Tibial nerve (tissue), 4 donors: ENCODE data around the gene BHLHE40. TPM values are rescaled to one million over a fixed set of nuclear protein-coding genes. Genes with fewer than 3 reads are reported as not detected.
A peak's percentile ranks its signal among the peaks of the same experiment; 100 is the strongest.

ENCODE experiments used
- DNase-seq, 2 donors: peaks; one replicate each; pipeline ENCODE4 v3.0.0-alpha.2; 2019; ENCODE audit warnings: low spot score in 2 of 2
- H3K27ac ChIP-seq, 4 donors: fragments of 200-600 bp; sonication (generic) in 3 of 4; one replicate each; pipeline ENCODE4 v1.5.1; 2017 to 2019; ENCODE audit warnings: mild to moderate bottlenecking in 1 of 4
- H3K27me3 ChIP-seq, 2 donors: fragments of 200-600 bp; sonication (generic) in 1 of 2; one replicate each; pipeline versions ENCODE4 v1.5.1 to v1.6.0; 2017 to 2019
- H3K36me3 ChIP-seq, 3 donors: fragments of 200-600 bp; sonication (generic); one replicate each; pipeline ENCODE4 v1.5.1; 2018 to 2019
- H3K4me1 ChIP-seq, 4 donors: fragments of 200-600 bp; sonication (generic) in 3 of 4; one replicate each; pipeline ENCODE4 v1.5.1; 2017 to 2019
- H3K4me3 ChIP-seq, 4 donors: fragments of 200-600 bp; sonication (generic) in 3 of 4; one replicate each; pipeline ENCODE4 v1.5.1; 2017 to 2019; ENCODE audit warnings: mild to moderate bottlenecking in 1 of 4, moderate library complexity in 1 of 4
- H3K9me3 ChIP-seq, 4 donors: fragments of 200-600 bp; sonication (generic) in 3 of 4; one replicate each; pipeline ENCODE4 v1.5.1; 2017 to 2019
- EP300 ChIP-seq, 2 donors: sonication (generic); formaldehyde crosslinking; IDR thresholded peaks; one replicate each; pipeline ENCODE4 v1.6.1; 2017; ENCODE audit warnings: antibody characterized with exemption in 2 of 2, mild to moderate bottlenecking in 1 of 2
- POLR2A ChIP-seq, 2 donors: fragments of 450-650 bp; IDR thresholded peaks; one replicate each; pipeline ENCODE4 v1.6.1; 2017; ENCODE audit warnings: antibody characterized with exemption in 2 of 2, mild to moderate bottlenecking in 2 of 2, moderate library complexity in 2 of 2
- WGBS, 2 donors: methylation state at CpG; one replicate each; pipeline ENCODE4 v1.1.5; 2018; 5-methylcytosine and 5-hydroxymethylcytosine counted together
- total RNA-seq, 4 donors: library from RNA; depleted of rRNA; stranded (reverse); fragments of >200 nt; gene quantifications; one replicate each; pipeline ENCODE4 v1.1.0, GENCODE V29; 2016
- TF ChIP-seq, protein P1 (sequence below), 5 experiments: fragments of 200-600 bp in 3 of 5; fragments of 450-650 bp in 2 of 5; sonication (generic) in 3 of 5; IDR thresholded peaks; one replicate each; pipeline ENCODE4 v1.5.1; 2016 to 2019; ENCODE audit warnings: antibody characterized with exemption in 5 of 5, mild to moderate bottlenecking in 3 of 5, moderate library complexity in 2 of 5

The BHLHE40 gene
- total RNA-seq, 4 donors from 2014 or later = 44.1 to 61.4 (median 53.7) TPM

DNA sequence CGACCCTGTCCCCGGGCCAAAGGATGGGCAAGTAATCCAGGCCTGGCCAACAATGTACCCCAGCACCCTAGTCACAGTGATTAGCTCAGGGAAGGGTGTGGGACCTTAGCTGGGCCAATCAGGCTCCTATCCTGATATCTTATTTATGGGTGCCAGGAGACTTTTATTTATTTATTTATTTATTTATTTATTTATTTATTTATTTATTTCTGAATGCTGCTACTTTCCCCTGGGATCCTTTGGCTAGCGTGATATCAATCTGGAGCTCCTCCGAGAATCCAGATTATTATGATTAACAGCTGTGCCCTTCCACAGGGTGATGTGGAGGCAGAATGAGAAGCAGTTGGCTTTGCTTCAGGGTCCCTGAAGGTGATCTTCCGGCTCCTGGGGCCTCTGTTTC lies 32.2 kb upstream of the BHLHE40 start:
- Histone ChIP-seq H3K36me3 (no peaks in the 10 kb centered on the region), H3K27ac (no peak overlapping the region), H3K27me3 (no peaks in the 10 kb centered on the region), H3K9me3 (no peaks in the 10 kb centered on the region), H3K4me1 (peaks cover 0 to 29% (median 8%) of the 10 kb centered on the region in 4 donors), H3K4me3 (no peak overlapping the region)
- DNase-seq = no peak
- TF ChIP-seq EP300 (IDR thresholded peaks at IDR 0.05) (no peak), POLR2A (IDR thresholded peaks at IDR 0.05) (no peak)
- TF ChIP-seq, protein P1, sequence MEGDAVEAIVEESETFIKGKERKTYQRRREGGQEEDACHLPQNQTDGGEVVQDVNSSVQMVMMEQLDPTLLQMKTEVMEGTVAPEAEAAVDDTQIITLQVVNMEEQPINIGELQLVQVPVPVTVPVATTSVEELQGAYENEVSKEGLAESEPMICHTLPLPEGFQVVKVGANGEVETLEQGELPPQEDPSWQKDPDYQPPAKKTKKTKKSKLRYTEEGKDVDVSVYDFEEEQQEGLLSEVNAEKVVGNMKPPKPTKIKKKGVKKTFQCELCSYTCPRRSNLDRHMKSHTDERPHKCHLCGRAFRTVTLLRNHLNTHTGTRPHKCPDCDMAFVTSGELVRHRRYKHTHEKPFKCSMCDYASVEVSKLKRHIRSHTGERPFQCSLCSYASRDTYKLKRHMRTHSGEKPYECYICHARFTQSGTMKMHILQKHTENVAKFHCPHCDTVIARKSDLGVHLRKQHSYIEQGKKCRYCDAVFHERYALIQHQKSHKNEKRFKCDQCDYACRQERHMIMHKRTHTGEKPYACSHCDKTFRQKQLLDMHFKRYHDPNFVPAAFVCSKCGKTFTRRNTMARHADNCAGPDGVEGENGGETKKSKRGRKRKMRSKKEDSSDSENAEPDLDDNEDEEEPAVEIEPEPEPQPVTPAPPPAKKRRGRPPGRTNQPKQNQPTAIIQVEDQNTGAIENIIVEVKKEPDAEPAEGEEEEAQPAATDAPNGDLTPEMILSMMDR (IDR thresholded peaks at IDR 0.05) = no peak
- 92 to 96% methylated on average over 5 of the region's 5 CpGs for WGBS, 2 donors

DNA sequence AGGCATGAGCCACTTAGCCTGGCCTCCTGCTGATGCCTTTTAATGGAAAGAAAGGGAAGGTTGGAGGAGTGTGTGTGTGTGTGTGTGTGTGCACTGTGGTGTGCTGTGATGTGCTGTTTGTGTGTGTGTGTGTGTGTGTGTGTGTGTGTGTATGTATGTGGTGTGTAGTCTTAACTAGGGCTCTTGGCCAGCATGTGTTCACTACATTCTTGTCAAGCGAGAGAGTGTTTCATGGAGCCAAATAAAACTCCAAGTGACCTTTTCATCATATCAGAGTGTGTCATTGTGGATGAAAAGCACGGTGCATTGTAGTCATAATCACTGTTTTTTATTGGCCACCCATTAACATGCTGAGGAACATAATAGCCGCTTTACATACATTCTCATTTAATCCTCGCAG lies 30.8 kb upstream of the BHLHE40 start:
- DNase-seq = no peak

DNA sequence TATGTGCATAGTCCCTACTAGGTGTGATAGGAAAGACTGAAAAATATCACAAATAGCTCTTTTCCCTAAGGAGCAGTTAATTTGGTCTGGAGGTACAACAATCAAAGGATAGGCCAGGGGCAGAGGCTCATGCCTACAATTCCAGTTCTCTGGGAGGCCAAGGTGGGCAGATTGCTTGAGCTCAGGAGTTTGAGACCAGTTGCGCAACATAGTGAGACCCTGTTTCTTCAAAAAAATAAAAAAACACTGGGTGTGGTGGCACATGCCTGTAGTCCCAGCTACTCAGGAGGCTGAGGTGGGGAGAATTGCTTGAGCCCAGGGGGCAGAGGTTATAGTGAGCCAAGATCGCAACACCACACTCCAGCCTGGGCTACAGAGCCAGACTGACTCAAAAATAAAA lies 30.2 kb upstream of the BHLHE40 start:
- no peak for DNase-seq
- H3K4me1 ChIP-seq = peaks cover 0 to 38% (median 8%) of the 10 kb centered on the region in 4 donors
- peak overlapping the region in 2 of 4 donors; percentile 37 to 78 for H3K27ac ChIP-seq

More for the DNA sequence above, 30.8 kb upstream of the BHLHE40 start:
- H3K27me3 ChIP-seq = no peaks in the 10 kb centered on the region
- WGBS, 2 donors = 42 to 49% methylated on average over 4 of the region's 4 CpGs
- H3K36me3 ChIP-seq = no peaks in the 10 kb centered on the region
- H3K27ac ChIP-seq = no peak overlapping the region
- H3K4me3 ChIP-seq = no peak overlapping the region
- TF ChIP-seq POLR2A (IDR thresholded peaks at IDR 0.05) = no peak
- no peak for TF ChIP-seq EP300 (IDR thresholded peaks at IDR 0.05)
- TF ChIP-seq, protein P1 (IDR thresholded peaks at IDR 0.05) = no peak
- peaks cover 0 to 37% (median 8%) of the 10 kb centered on the region in 4 donors for H3K4me1 ChIP-seq
- no peaks in the 10 kb centered on the region for H3K9me3 ChIP-seq

DNA sequence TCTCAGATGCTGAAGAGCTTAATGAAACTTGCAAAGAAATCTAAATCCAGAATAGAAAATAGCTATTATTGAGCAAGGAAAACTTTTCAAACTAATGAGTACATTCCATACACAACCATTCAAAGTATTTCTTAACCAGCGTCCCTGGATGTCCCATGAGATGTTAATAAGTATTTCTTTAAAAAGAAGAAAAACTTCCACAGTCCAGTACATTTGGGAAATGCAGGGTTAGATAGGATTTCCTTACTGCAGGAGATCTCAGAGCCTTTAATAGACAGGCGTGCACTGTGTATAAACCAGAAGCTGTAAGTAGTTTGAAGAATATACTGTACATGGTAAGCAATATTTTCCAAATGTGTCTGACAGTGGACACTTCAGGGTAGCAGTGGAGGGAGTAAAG lies 29.6 kb upstream of the BHLHE40 start:
- Histone ChIP-seq H3K27me3 (no peaks in the 10 kb centered on the region), H3K27ac (peak overlapping the region in 2 of 4 donors; percentile 20 to 78), H3K4me1 (peaks cover 0 to 38% (median 8%) of the 10 kb centered on the region in 4 donors)

More for the DNA sequence above, 30.2 kb upstream of the BHLHE40 start:
- 77 to 82% methylated on average over 2 of the region's 2 CpGs for WGBS, 2 donors
- Histone ChIP-seq H3K9me3 (no peaks in the 10 kb centered on the region), H3K27me3 (no peaks in the 10 kb centered on the region), H3K36me3 (no peaks in the 10 kb centered on the region), H3K4me3 (no peak overlapping the region)
- TF ChIP-seq POLR2A (IDR thresholded peaks at IDR 0.05) (no peak), EP300 (IDR thresholded peaks at IDR 0.05) (no peak)
- TF ChIP-seq, protein P1 (IDR thresholded peaks at IDR 0.05) = no peak

DNA sequence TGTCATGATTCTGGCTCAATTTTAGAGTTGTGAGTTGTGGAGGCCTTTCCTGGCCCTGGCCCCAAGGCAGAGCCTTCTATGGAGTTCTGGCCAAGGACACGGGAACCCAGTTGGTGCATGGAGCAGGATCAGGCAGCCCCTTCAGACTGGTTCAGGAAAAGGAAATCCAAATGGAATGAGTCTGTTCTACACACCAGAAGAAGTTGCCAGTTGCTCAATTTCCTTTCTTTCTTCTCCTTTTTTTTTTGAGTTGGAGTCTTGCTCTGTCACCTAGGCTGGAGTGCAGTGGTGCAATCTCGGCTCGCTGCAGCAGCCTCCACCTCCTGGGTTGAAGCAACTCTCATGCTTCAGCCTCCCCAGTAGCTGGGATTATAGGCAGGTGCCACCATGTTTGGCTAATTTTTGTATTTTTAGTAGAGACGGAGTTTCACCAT lies 28.9 kb upstream of the BHLHE40 start:
- Histone ChIP-seq H3K27me3 (no peaks in the 10 kb centered on the region), H3K27ac (peak overlapping the region in 2 of 4 donors; percentile 20 to 78), H3K36me3 (no peaks in the 10 kb centered on the region), H3K4me3 (no peak overlapping the region), H3K4me1 (peaks cover 0 to 38% (median 8%) of the 10 kb centered on the region in 4 donors), H3K9me3 (no peaks in the 10 kb centered on the region)
- 72 to 74% methylated on average over 4 of the region's 4 CpGs for whole genome bisulfite sequencing, 2 donors
- TF ChIP-seq EP300 (IDR thresholded peaks at IDR 0.05) (peak in 1 of 2 donors; percentile 32), POLR2A (IDR thresholded peaks at IDR 0.05) (no peak)
- TF ChIP-seq, protein P1 (IDR thresholded peaks at IDR 0.05) = no peak
- no peak for DNase-seq

More for the DNA sequence above, 29.6 kb upstream of the BHLHE40 start:
- H3K9me3 ChIP-seq = no peaks in the 10 kb centered on the region
- TF ChIP-seq EP300 (IDR thresholded peaks at IDR 0.05) = no peak
- TF ChIP-seq, protein P1 (IDR thresholded peaks at IDR 0.05) = no peak
- H3K4me3 ChIP-seq = no peak overlapping the region
- no peak for DNase-seq
- 47 to 48% methylated on average over 2 of the region's 2 CpGs for WGBS, 2 donors
- H3K36me3 ChIP-seq = no peaks in the 10 kb centered on the region
